ENCODE data around the gene ANO7. TPM values are rescaled to one million over a fixed set of nuclear protein-coding genes. Genes with fewer than 3 reads are reported as not detected.
A peak's percentile ranks its signal among the peaks of the same experiment; 100 is the strongest.

ANO7 gene
- total and polyA plus RNA-seq, 2 of the 13 experiments (the other 11 are each of a cell fraction or from before 2014, with no cell fraction given): 4.1 to 4.9 TPM

DNA sequence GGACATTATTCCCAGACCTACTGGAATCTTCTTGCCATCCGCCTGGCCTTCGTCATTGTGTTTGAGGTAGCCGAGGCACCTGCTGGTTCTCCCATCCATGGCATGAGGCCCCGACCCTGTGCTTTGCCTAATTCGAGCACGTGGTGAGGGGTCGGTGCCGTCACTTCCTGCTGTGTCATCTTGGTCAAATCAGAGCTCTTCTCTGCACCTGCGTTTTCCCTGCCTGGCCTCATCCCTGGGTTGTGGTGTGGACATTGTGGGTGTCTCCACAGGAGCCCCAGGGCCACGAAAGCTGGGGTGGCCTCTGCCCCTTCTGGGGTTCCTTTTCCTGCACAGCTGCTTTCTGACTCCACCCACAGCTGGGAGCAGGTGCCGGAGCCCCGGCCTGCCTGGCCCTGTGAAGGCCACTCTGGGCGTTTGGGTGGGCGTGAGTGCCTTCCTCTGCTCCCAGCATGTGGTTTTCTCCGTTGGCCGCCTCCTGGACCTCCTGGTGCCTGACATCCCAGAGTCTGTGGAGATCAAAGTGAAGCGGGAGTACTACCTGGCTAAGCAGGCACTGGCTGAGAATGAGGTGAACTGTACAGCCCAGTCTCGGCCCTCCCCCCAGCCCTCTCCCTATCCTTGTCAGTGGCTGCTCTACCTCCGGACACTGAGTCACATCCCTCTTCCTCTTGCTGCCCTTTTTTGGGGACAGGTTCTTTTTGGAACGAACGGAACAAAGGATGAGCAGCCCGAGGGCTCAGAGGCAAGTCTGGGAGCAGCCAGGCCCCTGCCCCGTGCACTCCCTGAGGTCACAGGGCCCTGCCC is 34.9 kb downstream of the ANO7 start (continued):
- TF ChIP-seq, protein P1, sequence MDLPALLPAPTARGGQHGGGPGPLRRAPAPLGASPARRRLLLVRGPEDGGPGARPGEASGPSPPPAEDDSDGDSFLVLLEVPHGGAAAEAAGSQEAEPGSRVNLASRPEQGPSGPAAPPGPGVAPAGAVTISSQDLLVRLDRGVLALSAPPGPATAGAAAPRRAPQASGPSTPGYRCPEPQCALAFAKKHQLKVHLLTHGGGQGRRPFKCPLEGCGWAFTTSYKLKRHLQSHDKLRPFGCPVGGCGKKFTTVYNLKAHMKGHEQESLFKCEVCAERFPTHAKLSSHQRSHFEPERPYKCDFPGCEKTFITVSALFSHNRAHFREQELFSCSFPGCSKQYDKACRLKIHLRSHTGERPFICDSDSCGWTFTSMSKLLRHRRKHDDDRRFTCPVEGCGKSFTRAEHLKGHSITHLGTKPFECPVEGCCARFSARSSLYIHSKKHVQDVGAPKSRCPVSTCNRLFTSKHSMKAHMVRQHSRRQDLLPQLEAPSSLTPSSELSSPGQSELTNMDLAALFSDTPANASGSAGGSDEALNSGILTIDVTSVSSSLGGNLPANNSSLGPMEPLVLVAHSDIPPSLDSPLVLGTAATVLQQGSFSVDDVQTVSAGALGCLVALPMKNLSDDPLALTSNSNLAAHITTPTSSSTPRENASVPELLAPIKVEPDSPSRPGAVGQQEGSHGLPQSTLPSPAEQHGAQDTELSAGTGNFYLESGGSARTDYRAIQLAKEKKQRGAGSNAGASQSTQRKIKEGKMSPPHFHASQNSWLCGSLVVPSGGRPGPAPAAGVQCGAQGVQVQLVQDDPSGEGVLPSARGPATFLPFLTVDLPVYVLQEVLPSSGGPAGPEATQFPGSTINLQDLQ (CRISPR knock-in tag; IDR thresholded peaks at IDR 0.05): peak; percentile 44; the same call in 1 of the 2 replicates
- TF ChIP-seq REXO4 (CRISPR knock-in tag; IDR thresholded peaks at IDR 0.05; ENCODE audit: borderline replicate concordance) (no peak), ZNF788 (CRISPR knock-in tag; IDR thresholded peaks at IDR 0.05; ENCODE audit: borderline replicate concordance) (no peak), ZNF30 (CRISPR knock-in tag; IDR thresholded peaks at IDR 0.05) (0 out of 2 replicates have a peak, but pooled peaks have one; percentile 15), MYC (CRISPR knock-in tag; IDR thresholded peaks at IDR 0.05; ENCODE audit: borderline replicate concordance) (no peak), ZNF343 (CRISPR knock-in tag; IDR thresholded peaks at IDR 0.05) (no peak; the same call in 1 of the 2 replicates), IKZF4 (CRISPR knock-in tag; IDR thresholded peaks at IDR 0.05; ENCODE audit: borderline replicate concordance, low read depth, not compliant biosample characterization) (no peak), JUN (CRISPR knock-in tag; IDR thresholded peaks at IDR 0.05) (no peak), NBN (conservative IDR thresholded peaks at IDR 0.05) (no peak), ADNP (CRISPR knock-in tag; IDR thresholded peaks at IDR 0.05) (no peak)
- TF ChIP-seq, protein P2, sequence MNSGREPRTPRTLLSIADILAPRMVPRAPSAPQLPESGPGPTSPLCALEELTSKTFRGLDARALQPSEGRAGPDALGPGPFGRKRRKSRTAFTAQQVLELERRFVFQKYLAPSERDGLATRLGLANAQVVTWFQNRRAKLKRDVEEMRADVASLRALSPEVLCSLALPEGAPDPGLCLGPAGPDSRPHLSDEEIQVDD (CRISPR knock-in tag; IDR thresholded peaks at IDR 0.05; ENCODE audit: borderline replicate concordance): no peak
- TF ChIP-seq, protein P3, sequence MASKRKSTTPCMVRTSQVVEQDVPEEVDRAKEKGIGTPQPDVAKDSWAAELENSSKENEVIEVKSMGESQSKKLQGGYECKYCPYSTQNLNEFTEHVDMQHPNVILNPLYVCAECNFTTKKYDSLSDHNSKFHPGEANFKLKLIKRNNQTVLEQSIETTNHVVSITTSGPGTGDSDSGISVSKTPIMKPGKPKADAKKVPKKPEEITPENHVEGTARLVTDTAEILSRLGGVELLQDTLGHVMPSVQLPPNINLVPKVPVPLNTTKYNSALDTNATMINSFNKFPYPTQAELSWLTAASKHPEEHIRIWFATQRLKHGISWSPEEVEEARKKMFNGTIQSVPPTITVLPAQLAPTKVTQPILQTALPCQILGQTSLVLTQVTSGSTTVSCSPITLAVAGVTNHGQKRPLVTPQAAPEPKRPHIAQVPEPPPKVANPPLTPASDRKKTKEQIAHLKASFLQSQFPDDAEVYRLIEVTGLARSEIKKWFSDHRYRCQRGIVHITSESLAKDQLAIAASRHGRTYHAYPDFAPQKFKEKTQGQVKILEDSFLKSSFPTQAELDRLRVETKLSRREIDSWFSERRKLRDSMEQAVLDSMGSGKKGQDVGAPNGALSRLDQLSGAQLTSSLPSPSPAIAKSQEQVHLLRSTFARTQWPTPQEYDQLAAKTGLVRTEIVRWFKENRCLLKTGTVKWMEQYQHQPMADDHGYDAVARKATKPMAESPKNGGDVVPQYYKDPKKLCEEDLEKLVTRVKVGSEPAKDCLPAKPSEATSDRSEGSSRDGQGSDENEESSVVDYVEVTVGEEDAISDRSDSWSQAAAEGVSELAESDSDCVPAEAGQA (IDR thresholded peaks at IDR 0.05; ENCODE audit: low read depth): no peak
- TF ChIP-seq, protein P3 (CRISPR knock-in tag; IDR thresholded peaks at IDR 0.05; ENCODE audit: borderline replicate concordance): no peak
